ENCODE results near the gene ATRX. TPM values are rescaled to one million over a fixed set of nuclear protein-coding genes. Genes with fewer than 3 reads are reported as not detected.
A peak's percentile ranks its signal among the peaks of the same experiment; 100 is the strongest.
"Not testable (repeated sequence)": the region's sequence is repeated elsewhere in the genome, so short reads cannot be mapped to it uniquely, and the experiment has no call there.

Gene ATRX
- total RNA-seq, 1 donor = 83.6 TPM

- DNase-seq (ENCODE audit: low read depth) = no peak
- no peak overlapping the region for H3K4me3 ChIP-seq (ENCODE audit: low read depth, low read length)
- TF ChIP-seq, protein P1, sequence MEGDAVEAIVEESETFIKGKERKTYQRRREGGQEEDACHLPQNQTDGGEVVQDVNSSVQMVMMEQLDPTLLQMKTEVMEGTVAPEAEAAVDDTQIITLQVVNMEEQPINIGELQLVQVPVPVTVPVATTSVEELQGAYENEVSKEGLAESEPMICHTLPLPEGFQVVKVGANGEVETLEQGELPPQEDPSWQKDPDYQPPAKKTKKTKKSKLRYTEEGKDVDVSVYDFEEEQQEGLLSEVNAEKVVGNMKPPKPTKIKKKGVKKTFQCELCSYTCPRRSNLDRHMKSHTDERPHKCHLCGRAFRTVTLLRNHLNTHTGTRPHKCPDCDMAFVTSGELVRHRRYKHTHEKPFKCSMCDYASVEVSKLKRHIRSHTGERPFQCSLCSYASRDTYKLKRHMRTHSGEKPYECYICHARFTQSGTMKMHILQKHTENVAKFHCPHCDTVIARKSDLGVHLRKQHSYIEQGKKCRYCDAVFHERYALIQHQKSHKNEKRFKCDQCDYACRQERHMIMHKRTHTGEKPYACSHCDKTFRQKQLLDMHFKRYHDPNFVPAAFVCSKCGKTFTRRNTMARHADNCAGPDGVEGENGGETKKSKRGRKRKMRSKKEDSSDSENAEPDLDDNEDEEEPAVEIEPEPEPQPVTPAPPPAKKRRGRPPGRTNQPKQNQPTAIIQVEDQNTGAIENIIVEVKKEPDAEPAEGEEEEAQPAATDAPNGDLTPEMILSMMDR (IDR thresholded peaks at IDR 0.05; ENCODE audit: insufficient read depth, low read length) = no peak
These were observed 150.6 kb downstream of the ATRX start for GRCh38 chrX:77635373-77635772.

GRCh38 chrX:77628294-77629025 is 157.6 kb downstream of the ATRX start:
- TF ChIP-seq, protein P1 (IDR thresholded peaks at IDR 0.05; ENCODE audit: insufficient read depth, low read length) = no peak
- DNase-seq (ENCODE audit: low read depth) = peak; percentile 25
- no peak overlapping the region for H3K4me3 ChIP-seq (ENCODE audit: low read depth, low read length)

DNA sequence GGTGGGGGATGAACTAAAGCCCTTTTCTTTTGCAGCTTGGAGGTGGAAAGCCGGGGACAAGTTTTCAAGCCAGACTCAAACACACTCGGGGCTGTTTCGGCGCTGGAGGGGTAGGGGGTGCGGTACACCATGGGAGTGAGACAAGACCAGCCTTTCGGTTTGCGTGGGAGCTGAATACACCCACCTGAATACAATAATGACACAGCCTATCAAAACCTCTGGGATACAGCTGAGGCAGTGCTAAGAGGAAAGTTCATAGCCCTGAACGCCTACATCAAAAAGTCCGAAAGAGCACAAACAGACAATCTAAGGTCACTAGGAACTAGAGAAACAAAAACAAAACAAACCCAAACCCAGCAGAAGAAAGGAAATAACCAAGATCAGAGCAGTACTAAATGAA is 163.3 kb downstream of the ATRX start:
- TF ChIP-seq, protein P1 (IDR thresholded peaks at IDR 0.05; ENCODE audit: insufficient read depth, low read length) = no peak
- DNase-seq (ENCODE audit: low read depth) = no peak
- H3K4me3 ChIP-seq (ENCODE audit: low read depth, low read length) = no peak overlapping the region

DNA sequence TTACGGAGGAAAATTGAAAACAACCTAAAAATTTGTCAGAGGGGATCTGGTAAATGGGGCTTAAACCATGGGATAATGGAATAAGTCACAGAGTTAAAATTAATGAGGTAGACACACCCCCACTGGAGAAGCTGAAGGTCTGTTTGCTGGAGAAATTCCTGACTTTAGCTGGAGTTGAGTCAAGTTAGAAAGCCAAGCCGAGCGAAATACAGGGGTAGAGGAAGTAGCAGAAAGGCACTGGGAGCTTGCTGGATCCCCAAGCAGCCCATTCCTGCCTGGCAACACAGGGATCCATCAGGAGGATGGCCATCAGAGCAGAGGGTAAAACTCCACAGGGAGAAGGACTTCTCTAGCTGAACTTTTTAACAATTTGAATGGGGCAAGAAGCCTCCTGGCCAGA is 163.8 kb downstream of the ATRX start:
- peak; percentile 4 for DNase-seq (ENCODE audit: low read depth)
- H3K4me3 ChIP-seq (ENCODE audit: low read depth, low read length) = no peak overlapping the region
- TF ChIP-seq, protein P1 (IDR thresholded peaks at IDR 0.05; ENCODE audit: insufficient read depth, low read length) = no peak

- DNase-seq (ENCODE audit: low read depth); H3K4me3 ChIP-seq (ENCODE audit: low read depth, low read length): not testable (repeated sequence)
These were observed 164.6 kb downstream of the ATRX start for GRCh38 chrX:77621453-77621852.

- H3K4me3 ChIP-seq (ENCODE audit: low read depth, low read length) = no peak overlapping the region
- DNase-seq (ENCODE audit: low read depth) = no peak
- TF ChIP-seq, protein P1 (IDR thresholded peaks at IDR 0.05; ENCODE audit: insufficient read depth, low read length) = no peak
These were observed 168.8 kb downstream of the ATRX start for GRCh38 chrX:77617206-77617605.

GRCh38 chrX:77603635-77604336 is 182.2 kb downstream of the ATRX start:
- DNase-seq (ENCODE audit: low read depth) = no peak
- no peak overlapping the region for H3K4me3 ChIP-seq (ENCODE audit: low read depth, low read length)
- TF ChIP-seq, protein P1 (IDR thresholded peaks at IDR 0.05; ENCODE audit: insufficient read depth, low read length) = no peak

Data from fibroblast of the aortic adventitia (primary cell).